Epithelial cell of esophagus (primary cell): Measurements from ENCODE around the gene MIEF2.
A peak's percentile ranks its signal among the peaks of the same experiment; 100 is the strongest.

Source experiments
- DNase-seq: peaks from one replicate; pipeline ENCODE4 v3.0.0; 2010; ENCODE audit warnings: low read depth
- H3K4me3 ChIP-seq: 2 replicates; pipeline ENCODE4 v1.5.1; 2011; ENCODE audit warnings: mild to moderate bottlenecking, low read length, control low read depth
- CTCF ChIP-seq: IDR thresholded peaks from 2 replicates; pipeline ENCODE4 v1.5.1; 2011; ENCODE audit warnings: low read depth, mild to moderate bottlenecking, low read length, control low read depth, inconsistent platforms; ENCODE audit not compliant: insufficient read depth; ENCODE audit errors: missing control alignments

The MIEF2 gene

GRCh38 chr17:18309202-18309601 lies 48.7 kb downstream of the MIEF2 start:
- no peak for TF ChIP-seq CTCF
- no peak for DNase-seq
- no peak overlapping the region for H3K4me3 ChIP-seq

GRCh38 chr17:18314059-18314730 lies 53.7 kb downstream of the MIEF2 start:
- peak; percentile 13 for DNase-seq
- no peak for TF ChIP-seq CTCF
- H3K4me3 ChIP-seq, result peak overlapping the region; percentile 86

GRCh38 chr17:18314731-18315561 lies 54.5 kb downstream of the MIEF2 start, which contains the start of the genes SMCR8 and TOP3A:
Gene SMCR8 (plus strand): TSS chr17:18315293. CDS start chr17:18315790, 497 bp downstream.
Gene TOP3A (minus strand): TSS chr17:18314994. CDS start chr17:18314778, 216 bp downstream.
- peak; percentile 99 for DNase-seq
- TF ChIP-seq CTCF, result no peak
- peak within 1 kb of the TSS; percentile 86 for H3K4me3 ChIP-seq

GRCh38 chr17:18315562-18315922 lies 55.1 kb downstream of the MIEF2 start:
- TF ChIP-seq CTCF, result no peak
- DNase-seq, result no peak
- peak overlapping the region; percentile 86 for H3K4me3 ChIP-seq

- DNase-seq, result no peak
- no peak for TF ChIP-seq CTCF
- H3K4me3 ChIP-seq, result peak overlapping the region; percentile 86
Measured at GRCh38 chr17:18315961-18316360, 55.5 kb downstream of the MIEF2 start.
